ENCODE measurements around the gene MNAT1.

The MNAT1 gene

DNA sequence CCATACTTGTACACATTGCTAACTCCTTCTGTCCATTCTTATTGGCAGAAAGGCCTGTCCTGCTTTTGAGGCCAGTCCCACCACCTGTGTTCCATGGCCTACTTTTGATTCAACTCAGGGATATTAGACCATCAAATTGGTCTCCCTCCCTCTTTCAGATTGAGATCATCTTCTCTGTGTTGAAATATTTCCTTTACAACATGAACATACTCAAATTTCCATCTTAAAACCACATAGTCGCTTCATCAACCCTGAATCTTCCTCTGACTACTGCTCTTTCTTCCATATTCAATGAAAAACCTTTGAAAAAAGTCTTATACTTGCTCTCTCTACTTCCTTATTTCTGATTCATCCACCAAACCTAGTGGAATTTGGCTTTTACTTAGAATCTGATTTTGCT, 211.4 kb downstream of the MNAT1 start (continued):
- TF ChIP-seq, protein P1, sequence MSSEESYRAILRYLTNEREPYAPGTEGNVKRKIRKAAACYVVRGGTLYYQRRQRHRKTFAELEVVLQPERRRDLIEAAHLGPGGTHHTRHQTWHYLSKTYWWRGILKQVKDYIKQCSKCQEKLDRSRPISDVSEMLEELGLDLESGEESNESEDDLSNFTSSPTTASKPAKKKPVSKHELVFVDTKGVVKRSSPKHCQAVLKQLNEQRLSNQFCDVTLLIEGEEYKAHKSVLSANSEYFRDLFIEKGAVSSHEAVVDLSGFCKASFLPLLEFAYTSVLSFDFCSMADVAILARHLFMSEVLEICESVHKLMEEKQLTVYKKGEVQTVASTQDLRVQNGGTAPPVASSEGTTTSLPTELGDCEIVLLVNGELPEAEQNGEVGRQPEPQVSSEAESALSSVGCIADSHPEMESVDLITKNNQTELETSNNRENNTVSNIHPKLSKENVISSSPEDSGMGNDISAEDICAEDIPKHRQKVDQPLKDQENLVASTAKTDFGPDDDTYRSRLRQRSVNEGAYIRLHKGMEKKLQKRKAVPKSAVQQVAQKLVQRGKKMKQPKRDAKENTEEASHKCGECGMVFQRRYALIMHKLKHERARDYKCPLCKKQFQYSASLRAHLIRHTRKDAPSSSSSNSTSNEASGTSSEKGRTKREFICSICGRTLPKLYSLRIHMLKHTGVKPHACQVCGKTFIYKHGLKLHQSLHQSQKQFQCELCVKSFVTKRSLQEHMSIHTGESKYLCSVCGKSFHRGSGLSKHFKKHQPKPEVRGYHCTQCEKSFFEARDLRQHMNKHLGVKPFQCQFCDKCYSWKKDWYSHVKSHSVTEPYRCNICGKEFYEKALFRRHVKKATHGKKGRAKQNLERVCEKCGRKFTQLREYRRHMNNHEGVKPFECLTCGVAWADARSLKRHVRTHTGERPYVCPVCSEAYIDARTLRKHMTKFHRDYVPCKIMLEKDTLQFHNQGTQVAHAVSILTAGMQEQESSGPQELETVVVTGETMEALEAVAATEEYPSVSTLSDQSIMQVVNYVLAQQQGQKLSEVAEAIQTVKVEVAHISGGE (tag by site-specific recombination; conservative IDR thresholded peaks at IDR 0.05; ENCODE audit: low read depth), result no peak
- TF ChIP-seq ZNF24 (tag by site-specific recombination; IDR thresholded peaks at IDR 0.05), result no peak

DNA sequence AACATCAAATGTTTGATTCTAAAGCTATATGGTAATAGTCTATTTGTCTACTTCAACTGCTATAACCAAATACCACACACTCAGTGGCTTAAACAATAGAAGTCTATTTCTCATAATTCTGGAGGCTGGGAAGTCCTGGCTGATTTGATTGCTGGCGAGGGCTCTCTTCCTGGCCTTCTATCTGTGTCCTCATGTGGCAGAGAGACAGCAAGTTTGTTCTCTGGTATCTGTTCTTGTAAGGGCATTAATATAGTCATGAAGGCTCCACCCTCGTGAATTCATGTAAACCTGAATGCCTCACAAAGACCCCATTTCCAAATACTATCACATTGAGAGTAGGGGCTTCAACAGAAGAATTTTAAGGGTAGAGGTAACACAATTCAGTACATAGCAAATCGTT, 212.2 kb downstream of the MNAT1 start:
- TF ChIP-seq ZNF677 (tag by site-specific recombination; IDR thresholded peaks at IDR 0.05), result no peak
- no peak for TF ChIP-seq ZNF138 (tag by site-specific recombination; IDR thresholded peaks at IDR 0.05; ENCODE audit: borderline replicate concordance)
- no peak for TF ChIP-seq ZNF274 (IDR thresholded peaks at IDR 0.05; ENCODE audit: low read length)
- TF ChIP-seq ZNF274 (tag by site-specific recombination; IDR thresholded peaks at IDR 0.05; ENCODE audit: borderline replicate concordance), result no peak
- no peak for TF ChIP-seq ZEB2 (tag by site-specific recombination; IDR thresholded peaks at IDR 0.05)
- no peak for TF ChIP-seq ZNF202 (tag by site-specific recombination; IDR thresholded peaks at IDR 0.05; ENCODE audit: borderline replicate concordance)
- TF ChIP-seq ZFP69B (tag by site-specific recombination; IDR thresholded peaks at IDR 0.05), result no peak
- TF ChIP-seq ZNF133 (tag by site-specific recombination; IDR thresholded peaks at IDR 0.05), result no peak
- TF ChIP-seq SCRT1 (tag by site-specific recombination; IDR thresholded peaks at IDR 0.05; ENCODE audit: borderline replicate concordance), result no peak
- TF ChIP-seq ZNF23 (tag by site-specific recombination; IDR thresholded peaks at IDR 0.05; ENCODE audit: borderline replicate concordance), result no peak

DNA sequence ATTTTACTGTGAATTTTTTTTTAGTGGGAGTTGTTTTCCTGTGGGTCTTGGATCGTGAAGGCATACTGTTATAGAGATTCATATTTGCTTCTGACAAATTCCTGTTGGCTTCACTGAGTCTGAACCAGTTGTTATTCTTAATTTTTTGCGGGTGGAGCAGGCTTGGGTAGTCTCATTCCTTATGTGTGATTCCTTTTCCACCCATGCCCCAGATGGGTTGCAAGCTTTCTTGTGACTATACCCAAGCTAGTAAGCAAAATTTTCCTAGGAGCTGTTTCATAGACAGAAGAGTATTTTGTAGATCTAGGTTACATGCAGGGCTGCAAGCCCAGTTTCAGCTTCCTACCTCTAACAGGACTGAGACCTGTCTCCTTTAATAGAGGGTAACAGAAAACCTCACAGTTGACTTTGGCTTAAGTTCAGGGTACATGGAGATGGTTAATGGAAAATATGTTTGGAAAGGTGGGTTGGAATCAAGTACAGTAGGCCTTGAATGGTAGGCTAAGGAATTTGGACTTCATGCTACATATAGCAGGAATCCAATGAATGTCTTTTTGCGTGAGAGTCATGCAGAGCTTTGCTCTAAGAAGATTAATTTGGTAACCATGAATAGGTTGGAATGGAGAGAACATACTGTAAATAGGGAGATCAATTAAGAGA, 217.3 kb downstream of the MNAT1 start:
- Histone ChIP-seq H3K27ac (ENCODE audit: extremely low read depth, low read depth, low read length) (no peak overlapping the region), H3K4me3 (ENCODE audit: low read depth, low read length) (no peak overlapping the region), H3K4me1 (ENCODE audit: control insufficient read depth, insufficient read depth, low read length) (no peaks in the 10 kb centered on the region), H3K9me3 (ENCODE audit: control insufficient read depth, insufficient read depth, low read depth, low read length) (no peaks in the 10 kb centered on the region), H3K36me3 (ENCODE audit: control insufficient read depth in 2 of 2, insufficient read depth in 1 of 2, low read length in 2 of 2) (no peaks in the 10 kb centered on the region)
- TF ChIP-seq SETDB1 (IDR thresholded peaks at IDR 0.05; ENCODE audit: insufficient read length, low read length) (no peak), ZBTB20 (tag by site-specific recombination; IDR thresholded peaks at IDR 0.05) (no peak), YY2 (tag by site-specific recombination; IDR thresholded peaks at IDR 0.05) (no peak), PRDM1 (tag by site-specific recombination; IDR thresholded peaks at IDR 0.05) (no peak), ZIC2 (tag by site-specific recombination; IDR thresholded peaks at IDR 0.05) (no peak), TCF7L2 (IDR thresholded peaks at IDR 0.05; ENCODE audit: borderline replicate concordance, low read depth, low read length) (no peak), GLI2 (tag by site-specific recombination; IDR thresholded peaks at IDR 0.05; ENCODE audit: borderline replicate concordance, low read depth) (no peak)
- TF ChIP-seq, protein P2, sequence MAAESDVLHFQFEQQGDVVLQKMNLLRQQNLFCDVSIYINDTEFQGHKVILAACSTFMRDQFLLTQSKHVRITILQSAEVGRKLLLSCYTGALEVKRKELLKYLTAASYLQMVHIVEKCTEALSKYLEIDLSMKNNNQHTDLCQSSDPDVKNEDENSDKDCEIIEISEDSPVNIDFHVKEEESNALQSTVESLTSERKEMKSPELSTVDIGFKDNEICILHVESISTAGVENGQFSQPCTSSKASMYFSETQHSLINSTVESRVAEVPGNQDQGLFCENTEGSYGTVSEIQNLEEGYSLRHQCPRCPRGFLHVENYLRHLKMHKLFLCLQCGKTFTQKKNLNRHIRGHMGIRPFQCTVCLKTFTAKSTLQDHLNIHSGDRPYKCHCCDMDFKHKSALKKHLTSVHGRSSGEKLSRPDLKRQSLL (tag by site-specific recombination; IDR thresholded peaks at IDR 0.05), result no peak
- TF ChIP-seq, protein P3, sequence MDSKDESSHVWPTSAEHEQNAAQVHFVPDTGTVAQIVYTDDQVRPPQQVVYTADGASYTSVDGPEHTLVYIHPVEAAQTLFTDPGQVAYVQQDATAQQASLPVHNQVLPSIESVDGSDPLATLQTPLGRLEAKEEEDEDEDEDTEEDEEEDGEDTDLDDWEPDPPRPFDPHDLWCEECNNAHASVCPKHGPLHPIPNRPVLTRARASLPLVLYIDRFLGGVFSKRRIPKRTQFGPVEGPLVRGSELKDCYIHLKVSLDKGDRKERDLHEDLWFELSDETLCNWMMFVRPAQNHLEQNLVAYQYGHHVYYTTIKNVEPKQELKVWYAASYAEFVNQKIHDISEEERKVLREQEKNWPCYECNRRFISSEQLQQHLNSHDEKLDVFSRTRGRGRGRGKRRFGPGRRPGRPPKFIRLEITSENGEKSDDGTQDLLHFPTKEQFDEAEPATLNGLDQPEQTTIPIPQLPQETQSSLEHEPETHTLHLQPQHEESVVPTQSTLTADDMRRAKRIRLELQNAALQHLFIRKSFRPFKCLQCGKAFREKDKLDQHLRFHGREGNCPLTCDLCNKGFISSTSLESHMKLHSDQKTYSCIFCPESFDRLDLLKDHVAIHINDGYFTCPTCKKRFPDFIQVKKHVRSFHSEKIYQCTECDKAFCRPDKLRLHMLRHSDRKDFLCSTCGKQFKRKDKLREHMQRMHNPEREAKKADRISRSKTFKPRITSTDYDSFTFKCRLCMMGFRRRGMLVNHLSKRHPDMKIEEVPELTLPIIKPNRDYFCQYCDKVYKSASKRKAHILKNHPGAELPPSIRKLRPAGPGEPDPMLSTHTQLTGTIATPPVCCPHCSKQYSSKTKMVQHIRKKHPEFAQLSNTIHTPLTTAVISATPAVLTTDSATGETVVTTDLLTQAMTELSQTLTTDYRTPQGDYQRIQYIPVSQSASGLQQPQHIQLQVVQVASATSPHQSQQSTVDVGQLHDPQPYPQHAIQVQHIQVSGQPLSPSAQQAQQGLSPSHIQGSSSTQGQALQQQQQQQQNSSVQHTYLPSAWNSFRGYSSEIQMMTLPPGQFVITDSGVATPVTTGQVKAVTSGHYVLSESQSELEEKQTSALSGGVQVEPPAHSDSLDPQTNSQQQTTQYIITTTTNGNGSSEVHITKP (tag by site-specific recombination; IDR thresholded peaks at IDR 0.05), result no peak
- ChIA-PET CTCF (interaction anchor here (0.7 kb wide), 1 partner anchor 33 kb away, joined by 3 read pairs; no protein-coding TSS in a partner anchor), POLR2A (no interaction called here)

More for the DNA sequence above, 212.2 kb downstream of the MNAT1 start:
- H3K36me3 ChIP-seq (ENCODE audit: control insufficient read depth in 2 of 2, insufficient read depth in 1 of 2, low read length in 2 of 2), result no peaks in the 10 kb centered on the region; a peak in 1 of 3 replicates
- no peaks in the 10 kb centered on the region for H3K9me3 ChIP-seq (ENCODE audit: control insufficient read depth, insufficient read depth, low read depth, low read length)
- H3K27ac ChIP-seq (ENCODE audit: extremely low read depth, low read depth, low read length), result no peak overlapping the region
- POLR2A ChIA-PET, result no interaction called here
- CTCF ChIA-PET, result no interaction called here
- H3K4me3 ChIP-seq (ENCODE audit: low read depth, low read length), result no peak overlapping the region
- peaks cover 20% of the 10 kb centered on the region for H3K4me1 ChIP-seq (ENCODE audit: control insufficient read depth, insufficient read depth, low read length)

All from HEK293 (cell line).